ENCODE measurements around the gene SPTBN2.
"Not testable (repeated sequence)": the region's sequence is repeated elsewhere in the genome, so short reads cannot be mapped to it uniquely, and the experiment has no call there.

The SPTBN2 gene

GRCh38 chr11:66725114-66725513, 3.9 kb downstream of the SPTBN2 start:
- Histone ChIP-seq H3K14ac (ENCODE audit: low read length in 2 of 2) (no peak overlapping the region), H3K27ac (ENCODE audit: low read length, poor library complexity, severe bottlenecking) (peak overlapping the region; percentile 97), H3K9me3 (ENCODE audit: control insufficient read depth, low read length) (no peaks in the 10 kb centered on the region), H2BK15ac (ENCODE audit: low read depth, poor library complexity, severe bottlenecking) (no peak overlapping the region), H3K36me3 (ENCODE audit: control insufficient read depth in 1 of 2, insufficient read depth in 2 of 2, low read depth in 1 of 2, low read length in 2 of 2) (peaks cover 0 to 12% of the 10 kb centered on the region in 2 experiments), H3K18ac (ENCODE audit: low read depth in 1 of 2, low read length in 2 of 2) (no peak overlapping the region), H2AFZ (ENCODE audit: low read depth, low read length) (no peak overlapping the region), H2BK5ac (ENCODE audit: low read depth, low read length, poor library complexity, severe bottlenecking) (peak overlapping the region; percentile 60), H2AK5ac (ENCODE audit: low read length, severe bottlenecking) (peak overlapping the region; percentile 57), H3K4me1 (ENCODE audit: control insufficient read depth, insufficient read depth, low read depth, low read length) (peaks cover 35% of the 10 kb centered on the region), H2BK12ac (ENCODE audit: low read length in 2 of 2) (no peak overlapping the region), H3K27me3 (ENCODE audit: control insufficient read depth in 1 of 2, insufficient read depth in 1 of 2, low read length in 2 of 2) (peaks cover 0 to 75% of the 10 kb centered on the region in 2 experiments), H4K8ac (ENCODE audit: low read length) (no peak overlapping the region), H3K23ac (ENCODE audit: low read length in 2 of 2) (no peak overlapping the region), H2BK120ac (ENCODE audit: low read depth, low read length) (no peak overlapping the region), H3K4ac (ENCODE audit: low read depth in 1 of 2, low read length in 2 of 2) (no peak overlapping the region), H4K91ac (ENCODE audit: low read length) (no peak overlapping the region), H3K4me2 (ENCODE audit: low read length, poor library complexity, severe bottlenecking) (no peak overlapping the region), H3K79me1 (replicated peaks; ENCODE audit: low read length, poor library complexity, severe bottlenecking) (peaks cover 12% of the 10 kb centered on the region), H3K9ac (ENCODE audit: low read length) (no peak overlapping the region), H3K4me3 (ENCODE audit: insufficient read depth in 1 of 2, low read depth in 1 of 2, low read length in 2 of 2) (no peak overlapping the region)
- DNase-seq, result no peak
- 97% methylated on average over 1 of the region's 1 CpG for WGBS

DNA sequence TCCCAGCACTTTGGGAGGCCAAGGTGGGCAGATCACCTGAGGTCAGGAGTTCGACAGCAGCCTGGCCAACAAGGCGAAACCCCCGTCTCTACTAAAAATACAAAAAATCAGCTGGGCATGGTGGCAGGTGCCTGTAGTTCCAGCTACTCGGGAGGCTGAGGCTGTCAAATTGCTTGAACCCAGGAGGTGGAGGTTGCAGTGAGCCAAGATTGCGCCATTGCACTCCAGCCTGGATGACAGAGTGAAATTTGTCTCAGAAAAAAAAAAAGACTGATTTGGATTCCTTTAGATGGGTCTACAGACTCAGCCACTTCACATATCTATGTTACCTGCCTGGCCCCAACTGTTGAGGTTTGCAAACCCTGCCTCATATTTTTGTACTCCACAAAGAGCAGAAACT, 4.8 kb downstream of the SPTBN2 start:
- not testable (repeated sequence) for DNase-seq; H4K8ac ChIP-seq (ENCODE audit: low read length)

GRCh38 chr11:66723693-66724092, 5.3 kb downstream of the SPTBN2 start:
- no peak overlapping the region for H3K27ac ChIP-seq (ENCODE audit: low read length, poor library complexity, severe bottlenecking)
- WGBS, result 97% methylated on average over 5 of the region's 5 CpGs
- no peak overlapping the region for H2BK12ac ChIP-seq (ENCODE audit: low read length in 2 of 2)
- H2BK120ac ChIP-seq (ENCODE audit: low read depth, low read length), result no peak overlapping the region
- H4K91ac ChIP-seq (ENCODE audit: low read length), result no peak overlapping the region
- H2BK15ac ChIP-seq (ENCODE audit: low read depth, poor library complexity, severe bottlenecking), result no peak overlapping the region
- no peak overlapping the region for H3K4ac ChIP-seq (ENCODE audit: low read depth in 1 of 2, low read length in 2 of 2)
- peaks cover 0 to 25% of the 10 kb centered on the region in 2 experiments for H3K36me3 ChIP-seq (ENCODE audit: control insufficient read depth in 1 of 2, insufficient read depth in 2 of 2, low read depth in 1 of 2, low read length in 2 of 2)
- peak overlapping the region; percentile 67 for H2AK5ac ChIP-seq (ENCODE audit: low read length, severe bottlenecking)
- no peak overlapping the region for H2BK5ac ChIP-seq (ENCODE audit: low read depth, low read length, poor library complexity, severe bottlenecking)
- H3K27me3 ChIP-seq (ENCODE audit: control insufficient read depth in 1 of 2, insufficient read depth in 1 of 2, low read length in 2 of 2), result peaks cover 0 to 78% of the 10 kb centered on the region in 2 experiments
- no peak overlapping the region for H3K23ac ChIP-seq (ENCODE audit: low read length in 2 of 2)
- H3K18ac ChIP-seq (ENCODE audit: low read depth in 1 of 2, low read length in 2 of 2), result no peak overlapping the region
- H3K4me3 ChIP-seq (ENCODE audit: insufficient read depth in 1 of 2, low read depth in 1 of 2, low read length in 2 of 2), result no peak overlapping the region
- H3K9me3 ChIP-seq (ENCODE audit: control insufficient read depth, low read length), result no peaks in the 10 kb centered on the region
- DNase-seq, result no peak
- no peak overlapping the region for H2AFZ ChIP-seq (ENCODE audit: low read depth, low read length)
- no peak overlapping the region for H3K9ac ChIP-seq (ENCODE audit: low read length)
- no peak overlapping the region for H3K4me2 ChIP-seq (ENCODE audit: low read length, poor library complexity, severe bottlenecking)
- no peak overlapping the region for H3K14ac ChIP-seq (ENCODE audit: low read length in 2 of 2)
- H3K79me1 ChIP-seq (replicated peaks; ENCODE audit: low read length, poor library complexity, severe bottlenecking), result peaks cover 23% of the 10 kb centered on the region
- H4K8ac ChIP-seq (ENCODE audit: low read length), result no peak overlapping the region
- peaks cover 37% of the 10 kb centered on the region for H3K4me1 ChIP-seq (ENCODE audit: control insufficient read depth, insufficient read depth, low read depth, low read length)

More for the DNA sequence above, 4.8 kb downstream of the SPTBN2 start:
- H3K9ac ChIP-seq (ENCODE audit: low read length); H2BK15ac ChIP-seq (ENCODE audit: low read depth, poor library complexity, severe bottlenecking); H2BK120ac ChIP-seq (ENCODE audit: low read depth, low read length); H3K23ac ChIP-seq (ENCODE audit: low read length in 2 of 2); H3K4me2 ChIP-seq (ENCODE audit: low read length, poor library complexity, severe bottlenecking); H3K4ac ChIP-seq (ENCODE audit: low read depth in 1 of 2, low read length in 2 of 2); H3K14ac ChIP-seq (ENCODE audit: low read length in 2 of 2); H3K18ac ChIP-seq (ENCODE audit: low read depth in 1 of 2, low read length in 2 of 2); H2BK5ac ChIP-seq (ENCODE audit: low read depth, low read length, poor library complexity, severe bottlenecking); H3K9me3 ChIP-seq (ENCODE audit: control insufficient read depth, low read length); H3K4me3 ChIP-seq (ENCODE audit: insufficient read depth in 1 of 2, low read depth in 1 of 2, low read length in 2 of 2); H2AFZ ChIP-seq (ENCODE audit: low read depth, low read length); H4K91ac ChIP-seq (ENCODE audit: low read length); H2BK12ac ChIP-seq (ENCODE audit: low read length in 2 of 2): not testable (repeated sequence)
- peak overlapping the region; percentile 57 for H2AK5ac ChIP-seq (ENCODE audit: low read length, severe bottlenecking)
- H3K27ac ChIP-seq (ENCODE audit: low read length, poor library complexity, severe bottlenecking), result peak overlapping the region; percentile 97
- H3K79me1 ChIP-seq (replicated peaks; ENCODE audit: low read length, poor library complexity, severe bottlenecking), result peaks cover 19% of the 10 kb centered on the region
- H3K27me3 ChIP-seq (ENCODE audit: control insufficient read depth in 1 of 2, insufficient read depth in 1 of 2, low read length in 2 of 2), result peaks cover 0 to 79% of the 10 kb centered on the region in 2 experiments
- 94% methylated on average over 5 of the region's 5 CpGs for WGBS
- peaks cover 0 to 20% of the 10 kb centered on the region in 2 experiments for H3K36me3 ChIP-seq (ENCODE audit: control insufficient read depth in 1 of 2, insufficient read depth in 2 of 2, low read depth in 1 of 2, low read length in 2 of 2)
- H3K4me1 ChIP-seq (ENCODE audit: control insufficient read depth, insufficient read depth, low read depth, low read length), result peaks cover 39% of the 10 kb centered on the region

DNA sequence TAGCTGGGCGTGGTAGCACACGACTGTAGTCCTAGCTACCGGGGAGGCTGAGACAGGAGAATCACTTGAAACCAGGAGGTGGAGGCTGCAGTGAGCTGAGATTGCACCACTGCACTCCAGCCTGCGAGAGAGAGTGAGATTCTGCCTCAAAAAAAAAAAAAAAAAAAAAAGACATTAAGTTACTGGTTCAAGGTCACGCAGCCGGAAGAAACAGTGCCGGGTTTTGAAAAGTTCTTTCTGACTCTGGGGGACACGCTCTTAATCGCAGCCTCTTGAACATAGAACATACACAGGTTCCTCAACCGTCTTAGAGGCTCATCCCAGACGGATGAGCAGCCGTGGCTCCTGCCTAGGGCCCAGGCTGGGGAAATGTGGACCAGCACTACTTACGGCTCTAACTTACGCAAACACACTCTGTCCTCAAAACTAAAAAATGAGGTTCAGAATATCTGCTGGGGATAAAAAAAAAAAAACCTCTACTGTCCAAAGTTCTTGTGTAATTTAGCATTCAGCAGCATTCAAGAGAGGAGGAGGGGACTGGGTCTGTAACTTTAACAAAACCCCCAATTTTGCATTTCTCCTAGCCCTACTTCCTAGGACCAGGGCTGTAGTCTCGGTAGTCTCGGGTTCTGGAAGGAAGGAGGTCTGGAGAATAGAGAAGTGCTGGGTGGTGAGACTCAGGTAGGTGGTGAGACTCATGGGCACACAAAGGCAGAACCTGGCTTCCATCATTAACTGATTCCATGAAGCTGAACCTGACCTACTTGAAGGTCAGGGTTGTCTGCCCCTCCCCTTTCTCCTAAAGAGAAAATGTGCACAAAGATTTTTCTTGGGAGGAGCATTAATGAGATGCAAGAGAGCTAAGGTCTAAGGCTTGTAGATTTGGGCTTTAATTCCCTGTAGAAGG, 6.0 kb downstream of the SPTBN2 start:
- no peak for DNase-seq
- no peaks in the 10 kb centered on the region for H3K9me3 ChIP-seq (ENCODE audit: control insufficient read depth, low read length)
- H3K4me3 ChIP-seq (ENCODE audit: insufficient read depth in 1 of 2, low read depth in 1 of 2, low read length in 2 of 2), result no peak overlapping the region
- no peak overlapping the region for H2AFZ ChIP-seq (ENCODE audit: low read depth, low read length)
- H4K8ac ChIP-seq (ENCODE audit: low read length), result no peak overlapping the region
- no peak overlapping the region for H2BK15ac ChIP-seq (ENCODE audit: low read depth, poor library complexity, severe bottlenecking)
- no peak overlapping the region for H3K4ac ChIP-seq (ENCODE audit: low read depth in 1 of 2, low read length in 2 of 2)
- no peak overlapping the region for H2BK5ac ChIP-seq (ENCODE audit: low read depth, low read length, poor library complexity, severe bottlenecking)
- H3K27ac ChIP-seq (ENCODE audit: low read length, poor library complexity, severe bottlenecking), result no peak overlapping the region
- no peak overlapping the region for H3K18ac ChIP-seq (ENCODE audit: low read depth in 1 of 2, low read length in 2 of 2)
- 97% methylated on average over 14 of the region's 16 CpGs for WGBS
- H3K79me1 ChIP-seq (replicated peaks; ENCODE audit: low read length, poor library complexity, severe bottlenecking), result peaks cover 28% of the 10 kb centered on the region
- peak overlapping the region; percentile 19 for H2AK5ac ChIP-seq (ENCODE audit: low read length, severe bottlenecking)
- H3K14ac ChIP-seq (ENCODE audit: low read length in 2 of 2), result no peak overlapping the region
- H4K91ac ChIP-seq (ENCODE audit: low read length), result no peak overlapping the region
- peaks cover 0 to 32% of the 10 kb centered on the region in 2 experiments for H3K36me3 ChIP-seq (ENCODE audit: control insufficient read depth in 1 of 2, insufficient read depth in 2 of 2, low read depth in 1 of 2, low read length in 2 of 2)
- H3K4me2 ChIP-seq (ENCODE audit: low read length, poor library complexity, severe bottlenecking), result no peak overlapping the region
- H2BK12ac ChIP-seq (ENCODE audit: low read length in 2 of 2), result no peak overlapping the region
- peaks cover 0 to 79% of the 10 kb centered on the region in 2 experiments for H3K27me3 ChIP-seq (ENCODE audit: control insufficient read depth in 1 of 2, insufficient read depth in 1 of 2, low read length in 2 of 2)
- peaks cover 37% of the 10 kb centered on the region for H3K4me1 ChIP-seq (ENCODE audit: control insufficient read depth, insufficient read depth, low read depth, low read length)
- H2BK120ac ChIP-seq (ENCODE audit: low read depth, low read length), result no peak overlapping the region
- H3K23ac ChIP-seq (ENCODE audit: low read length in 2 of 2), result no peak overlapping the region
- H3K9ac ChIP-seq (ENCODE audit: low read length), result no peak overlapping the region
